ENCODE measurements around the gene PLA2G6. TPM values are rescaled to one million over a fixed set of nuclear protein-coding genes. Genes with fewer than 3 reads are reported as not detected.

Gene PLA2G6
- total and polyA plus RNA-seq, 2 of the 8 experiments (the other 6 are each of a cell fraction or from before 2014, with no cell fraction given): 13.2 to 21.0 TPM

- ChIA-PET POLR2A (ENCODE audit: partially characterized antibody) (no interaction called here), CTCF (ENCODE audit: partially characterized antibody) (interaction anchor here (1.8 to 8.4 kb wide), 5 partner anchors 8 to 53 kb away, joined by 4 to 93 read pairs (median 34); partner anchors contain the start of gene BAIAP2L2)
- H3K9ac ChIP-seq (replicated peaks in 1 of 4; ENCODE audit: extremely low read depth in 1 of 4, low read depth in 3 of 4, low read length in 3 of 4): no peak overlapping the region
- no peak overlapping the region for H2AFZ ChIP-seq (ENCODE audit: low read length)
- no peak overlapping the region for H4K5ac ChIP-seq (ENCODE audit: insufficient read length, low read depth, low read length)
- no peak overlapping the region for H2BK20ac ChIP-seq (ENCODE audit: low read length)
- H3K27ac ChIP-seq (ENCODE audit: low read depth, low read length): no peak overlapping the region
- no peak overlapping the region for H3K23ac ChIP-seq (ENCODE audit: insufficient read length)
- no peak overlapping the region for H3K4ac ChIP-seq (replicated peaks; ENCODE audit: insufficient read length, low read depth, low read length)
- no peaks in the 10 kb centered on the region; a peak in 3 of 7 replicates for H3K4me1 ChIP-seq (replicated peaks in 1 of 4; ENCODE audit: control insufficient read depth in 3 of 4, insufficient read depth in 4 of 4, low read length in 3 of 4)
- H4K8ac ChIP-seq (ENCODE audit: extremely low read depth, insufficient read depth, low read length): no peak overlapping the region; the same call in 1 of the 2 replicates
- no peak overlapping the region for H2BK15ac ChIP-seq (ENCODE audit: low read length)
- H3K14ac ChIP-seq (ENCODE audit: insufficient read length): no peak overlapping the region
- no peak overlapping the region for H3K4me2 ChIP-seq (ENCODE audit: insufficient read depth in 1 of 2, low read depth in 2 of 2, low read length in 2 of 2)
- H3K79me2 ChIP-seq (ENCODE audit: control insufficient read depth in 1 of 2, insufficient read depth in 2 of 2, low read length in 2 of 2): no peaks in the 10 kb centered on the region
- H3K56ac ChIP-seq (replicated peaks; ENCODE audit: insufficient read length, low read depth, low read length): no peak overlapping the region
- no peaks in the 10 kb centered on the region for H3K27me3 ChIP-seq (replicated peaks in 1 of 4; ENCODE audit: control insufficient read depth in 3 of 4, extremely low read depth in 1 of 4, insufficient read depth in 3 of 4, low read length in 3 of 4)
- H2AK5ac ChIP-seq (ENCODE audit: low read depth, low read length): no peak overlapping the region
- H2BK120ac ChIP-seq (replicated peaks; ENCODE audit: low read depth, low read length): no peak overlapping the region
- no peak overlapping the region for H2BK5ac ChIP-seq (ENCODE audit: low read depth, low read length)
- H3K79me1 ChIP-seq (ENCODE audit: low read depth, low read length): no peaks in the 10 kb centered on the region; the same call in 1 of the 2 replicates
- H3K36me3 ChIP-seq (ENCODE audit: control insufficient read depth in 2 of 4, insufficient read depth in 4 of 4, low read length in 3 of 4): no peaks in the 10 kb centered on the region
- H3K4me3 ChIP-seq (ENCODE audit: extremely low read depth in 1 of 4, insufficient read depth in 2 of 4, low read depth in 3 of 4, low read length in 4 of 4): no peak overlapping the region
- DNase-seq (ENCODE audit: low read depth in 1 of 2, low spot score in 2 of 2): no peak
- no peak overlapping the region for H3K18ac ChIP-seq (ENCODE audit: extremely low read depth, low read length)
- H3K23me2 ChIP-seq (ENCODE audit: low read depth, low read length): no peaks in the 10 kb centered on the region
- peaks cover 0 to 4% of the 10 kb centered on the region in 2 experiments for H4K20me1 ChIP-seq (replicated peaks in 1 of 2; ENCODE audit: control insufficient read depth in 1 of 2, insufficient read depth in 2 of 2, low read length in 2 of 2)
- no peak for FAIRE-seq
- no peak overlapping the region for H4K91ac ChIP-seq (replicated peaks; ENCODE audit: insufficient read length, low read length)
- WGBS, 2 experiments (ENCODE audit: extremely low coverage in 1 of 2, insufficient coverage in 1 of 2, insufficient read length in 1 of 2, insufficient replicate concordance in 2 of 2, low coverage in 1 of 2, low lambda C conversion rate in 2 of 2, missing lambda C conversion rate in 1 of 2): 89% methylated on average over 11 of the region's 11 CpGs; no CpG with 5 or more reads in 1 of the 2 experiments
- no peak overlapping the region for H2BK12ac ChIP-seq (ENCODE audit: low read depth, low read length)
- H3K9me3 ChIP-seq (ENCODE audit: insufficient read depth in 2 of 2, low read depth in 1 of 2, low read length in 1 of 2): no peaks in the 10 kb centered on the region
- TF ChIP-seq EZH2 (IDR thresholded peaks at IDR 0.05; ENCODE audit: low read depth, low read length, severe bottlenecking) (no peak), FOSL1 (IDR thresholded peaks at IDR 0.05; ENCODE audit: insufficient read depth, low read depth, low read length) (no peak), SP4 (IDR thresholded peaks at IDR 0.05; ENCODE audit: low read length) (no peak), YY1 (IDR thresholded peaks at IDR 0.05; ENCODE audit: low read depth, low read length) (no peak), EP300 (IDR thresholded peaks at IDR 0.05; ENCODE audit: borderline replicate concordance in 1 of 2, low read depth in 2 of 2, low read length in 2 of 2) (no peak), SIRT6 (IDR thresholded peaks at IDR 0.05; ENCODE audit: low read length) (no peak), CBX8 (IDR thresholded peaks at IDR 0.05; ENCODE audit: borderline replicate concordance, low read depth, low read length) (no peak), JUN (IDR thresholded peaks at IDR 0.05; ENCODE audit: low read depth, low read length) (no peak), TAF1 (IDR thresholded peaks at IDR 0.05; ENCODE audit: low read depth, low read length) (no peak), RAD21 (IDR thresholded peaks at IDR 0.05 in 1 of 2, conservative IDR thresholded peaks at IDR 0.05 in 1 of 2; ENCODE audit: low read depth in 2 of 2, low read length in 2 of 2) (no peak)
- TF ChIP-seq, protein P1, sequence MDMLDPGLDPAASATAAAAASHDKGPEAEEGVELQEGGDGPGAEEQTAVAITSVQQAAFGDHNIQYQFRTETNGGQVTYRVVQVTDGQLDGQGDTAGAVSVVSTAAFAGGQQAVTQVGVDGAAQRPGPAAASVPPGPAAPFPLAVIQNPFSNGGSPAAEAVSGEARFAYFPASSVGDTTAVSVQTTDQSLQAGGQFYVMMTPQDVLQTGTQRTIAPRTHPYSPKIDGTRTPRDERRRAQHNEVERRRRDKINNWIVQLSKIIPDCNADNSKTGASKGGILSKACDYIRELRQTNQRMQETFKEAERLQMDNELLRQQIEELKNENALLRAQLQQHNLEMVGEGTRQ (IDR thresholded peaks at IDR 0.05; ENCODE audit: low read length): no peak
- TF ChIP-seq, protein P2, sequence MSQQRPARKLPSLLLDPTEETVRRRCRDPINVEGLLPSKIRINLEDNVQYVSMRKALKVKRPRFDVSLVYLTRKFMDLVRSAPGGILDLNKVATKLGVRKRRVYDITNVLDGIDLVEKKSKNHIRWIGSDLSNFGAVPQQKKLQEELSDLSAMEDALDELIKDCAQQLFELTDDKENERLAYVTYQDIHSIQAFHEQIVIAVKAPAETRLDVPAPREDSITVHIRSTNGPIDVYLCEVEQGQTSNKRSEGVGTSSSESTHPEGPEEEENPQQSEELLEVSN (IDR thresholded peaks at IDR 0.05): no peak
Measured at GRCh38 chr22:38125751-38126201, 55.9 kb downstream of the PLA2G6 start.
